HL-60/S4 treated with phorbol 12-myristate 13-acetate at 8.2 ng/mL for 4 days and 3 days (cell line): Measurements from ENCODE around the gene MYO5B.
"Not testable (repeated sequence)": the region's sequence is repeated elsewhere in the genome, so short reads cannot be mapped to it uniquely, and the experiment has no call there.

Source experiments
- in situ Hi-C: fragments of 300-500 bp; cut with MboI; formaldehyde crosslinking; loops from 2 replicates; pipeline ENCODE4 v1.15.0; 2022; ENCODE audit warnings: low sequenced_read_pairs

MYO5B gene

GRCh38 chr18:49813319-49814146 lies 381.4 kb downstream of the MYO5B start, which contains the start of gene ACAA2:
Gene ACAA2 (minus strand): TSS chr18:49813533. CDS start chr18:49813484, 49 bp downstream.
- in situ Hi-C loops, result no loop called here

DNA sequence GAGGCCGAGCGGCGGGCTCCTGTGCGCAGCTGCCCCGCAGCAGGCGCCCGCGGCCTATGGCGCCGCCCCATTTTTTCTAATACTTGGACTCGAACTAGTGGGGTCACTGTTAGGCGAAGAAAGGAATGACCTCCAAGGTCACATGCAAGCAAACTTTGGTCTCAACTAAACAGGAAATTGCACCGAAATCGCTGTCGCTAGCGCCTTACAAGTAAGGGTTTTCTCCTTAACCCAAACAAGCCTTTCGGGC lies 382.0 kb downstream of the MYO5B start:
- in situ Hi-C loops, result no loop called here

- in situ Hi-C loops, result no loop called here
Measured at GRCh38 chr18:49812286-49813068, 382.5 kb downstream of the MYO5B start.

DNA sequence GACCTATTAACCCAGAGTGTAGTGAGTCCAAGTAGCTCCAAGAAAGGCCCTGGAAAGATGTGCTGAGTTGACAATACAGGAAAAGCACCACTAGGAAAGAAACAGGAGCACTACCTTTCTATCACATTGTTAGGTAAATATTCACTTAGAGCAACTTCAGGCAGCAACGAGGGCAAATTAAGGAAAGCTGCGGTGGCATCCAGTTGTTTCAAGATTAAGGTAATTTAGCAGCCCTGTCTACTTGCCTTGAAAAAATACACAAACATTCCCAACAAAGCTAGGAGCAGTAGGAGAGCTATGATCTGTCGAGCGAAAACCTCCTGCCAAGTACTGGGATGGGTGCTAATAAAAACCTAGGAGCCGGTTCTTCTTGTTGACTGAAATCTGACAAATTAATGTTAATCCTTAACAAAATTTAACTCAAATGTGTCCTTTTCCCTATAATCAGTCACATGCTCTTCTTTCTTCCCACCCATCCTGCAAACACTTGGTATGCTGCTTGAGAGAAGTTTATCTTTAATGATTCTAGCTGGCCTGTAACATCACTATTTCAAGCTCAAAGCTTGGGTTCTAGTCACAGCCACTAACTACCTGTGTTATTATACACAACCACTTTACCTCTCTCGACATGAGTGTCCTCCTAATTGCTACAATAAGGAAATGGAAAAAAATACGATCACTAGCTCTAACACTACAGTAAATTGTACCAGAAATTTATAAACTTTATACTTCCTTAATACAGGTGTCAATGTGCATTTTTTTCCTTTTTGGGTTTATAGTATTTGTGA lies 383.6 kb downstream of the MYO5B start:
- in situ Hi-C loops, result no loop called here

GRCh38 chr18:49808553-49809191 lies 386.3 kb downstream of the MYO5B start:
- in situ Hi-C loops, result not testable (repeated sequence)

DNA sequence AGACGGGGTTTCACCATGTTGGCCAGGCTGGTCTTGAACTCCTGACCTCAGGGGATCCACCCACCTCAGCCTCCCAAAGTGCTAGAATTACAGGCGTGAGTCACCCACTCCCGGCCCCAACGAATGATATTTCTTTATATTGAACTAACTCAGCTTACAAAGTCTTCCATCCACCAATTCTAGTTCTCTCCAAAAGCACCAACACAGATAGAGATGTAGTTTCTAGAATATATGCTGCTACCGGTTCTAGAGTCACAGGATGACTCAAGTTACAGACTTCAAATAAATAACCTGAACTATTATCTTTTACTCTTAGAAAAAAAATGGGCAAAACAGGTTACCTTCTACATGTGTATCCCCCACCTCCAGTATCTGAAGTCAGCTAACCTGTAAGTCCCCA lies 390.9 kb downstream of the MYO5B start:
- in situ Hi-C loops, result no loop called here

DNA sequence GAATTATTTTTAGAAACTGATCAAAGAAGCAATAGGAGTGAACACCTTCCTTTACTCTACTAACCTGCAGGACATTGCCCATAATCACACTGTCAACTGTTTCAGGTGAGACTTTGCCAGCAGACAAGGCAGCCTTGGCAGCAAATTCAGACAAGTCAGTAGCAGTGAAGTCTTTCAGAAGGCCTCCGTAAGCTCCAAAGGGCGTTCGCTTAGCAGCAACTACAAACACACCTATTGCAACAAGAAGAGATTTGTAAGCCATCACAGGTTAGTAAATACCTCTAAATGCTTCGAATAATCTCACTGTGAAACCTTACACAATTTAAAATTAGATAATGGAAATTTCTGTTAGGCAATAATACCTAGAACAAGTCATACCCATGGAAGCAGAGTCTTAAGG lies 392.3 kb downstream of the MYO5B start:
- in situ Hi-C loops, result no loop called here

DNA sequence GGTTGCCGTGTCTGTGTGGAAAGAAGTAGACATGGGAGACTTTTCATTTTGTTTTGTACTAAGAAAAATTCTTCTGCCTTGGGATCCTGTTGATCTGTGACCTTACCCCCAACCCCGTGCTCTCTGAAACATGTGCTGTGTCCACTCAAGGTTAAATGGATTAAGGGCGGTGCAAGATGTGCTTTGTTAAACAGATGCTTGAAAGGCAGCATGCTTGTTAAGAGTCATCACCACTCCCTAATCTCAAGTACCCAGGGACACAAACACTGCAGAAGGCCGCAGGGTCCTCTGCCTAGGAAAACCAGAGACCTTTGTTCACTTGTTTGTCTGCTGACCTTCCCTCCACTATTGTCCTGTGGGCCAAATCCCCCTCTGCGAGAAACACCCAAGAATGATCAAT lies 394.5 kb downstream of the MYO5B start:
- in situ Hi-C loops, result not testable (repeated sequence)

GRCh38 chr18:49799806-49800205 lies 395.1 kb downstream of the MYO5B start:
- in situ Hi-C loops, result not testable (repeated sequence)

GRCh38 chr18:49798001-49798400 lies 396.9 kb downstream of the MYO5B start:
- in situ Hi-C loops, result no loop called here

DNA sequence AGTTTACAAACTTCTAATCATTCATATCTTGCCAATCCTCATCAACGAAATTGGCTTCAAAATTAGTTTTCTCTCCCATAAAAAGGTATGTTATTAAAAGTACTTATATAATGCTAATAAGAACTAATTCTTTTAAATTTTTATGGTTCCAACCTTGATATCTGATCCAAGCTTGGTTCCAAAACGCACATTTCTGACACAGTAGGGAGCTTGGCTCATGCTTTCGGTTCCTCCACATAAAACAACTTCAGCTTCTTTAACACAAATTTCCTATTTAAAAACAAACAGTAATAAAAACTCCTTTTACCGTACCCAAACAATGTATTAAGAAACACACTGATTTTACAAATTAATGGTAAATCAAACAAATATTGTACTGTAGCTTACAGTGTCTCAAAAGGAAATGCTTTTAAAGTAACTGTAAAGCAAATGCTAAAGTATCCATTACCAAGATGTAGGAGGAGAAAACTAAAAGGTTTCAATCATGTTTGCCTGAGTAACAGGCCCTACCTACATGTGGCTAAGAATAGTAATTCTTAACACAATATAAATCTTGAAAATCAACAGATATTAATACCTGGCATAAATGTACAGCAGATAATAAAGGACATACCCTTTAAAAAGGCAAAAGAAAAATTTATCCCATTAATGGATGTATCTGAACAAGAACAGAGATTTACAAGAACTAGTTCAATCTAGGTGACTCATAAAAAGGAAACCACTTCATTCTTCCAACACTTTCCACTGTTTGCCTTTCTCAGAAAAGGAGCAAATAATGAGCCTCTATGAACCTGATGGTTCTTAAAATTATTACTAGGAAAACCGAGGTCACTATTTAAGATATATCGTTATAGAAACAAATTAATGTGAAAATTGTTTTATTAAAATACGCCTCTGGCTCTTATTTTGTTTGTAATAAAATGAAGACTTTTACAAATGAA lies 399.1 kb downstream of the MYO5B start:
- in situ Hi-C loops, result no loop called here

- in situ Hi-C loops, result no loop called here
Measured at GRCh38 chr18:49794743-49795142, 400.2 kb downstream of the MYO5B start.

DNA sequence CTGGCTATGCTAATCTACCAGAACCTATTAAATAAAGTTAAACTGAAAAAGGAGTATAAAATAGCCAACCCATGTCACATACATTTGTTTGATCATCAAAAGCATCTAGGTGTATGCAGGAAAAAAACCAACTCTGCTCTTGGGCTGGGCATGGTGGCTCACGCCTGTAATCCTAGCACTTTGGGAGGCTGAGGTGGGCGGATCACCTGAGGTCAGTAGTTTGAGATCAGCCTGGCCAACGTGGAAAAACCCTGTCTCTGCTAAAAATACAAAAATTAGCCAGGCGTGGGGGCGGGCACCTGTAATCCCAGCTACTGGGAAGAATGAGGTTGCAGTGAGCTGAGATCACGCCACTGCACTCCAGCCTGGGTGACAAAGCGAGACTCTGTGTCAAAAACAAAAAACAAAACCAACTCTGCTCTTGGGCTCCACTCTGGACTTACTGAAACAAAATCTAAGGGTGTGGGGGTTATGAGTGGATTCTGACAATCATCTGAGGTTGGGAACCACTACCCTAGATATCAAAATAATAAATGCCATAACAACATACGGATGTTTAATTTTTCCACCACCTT lies 405.3 kb downstream of the MYO5B start:
- in situ Hi-C loops, result not testable (repeated sequence)

DNA sequence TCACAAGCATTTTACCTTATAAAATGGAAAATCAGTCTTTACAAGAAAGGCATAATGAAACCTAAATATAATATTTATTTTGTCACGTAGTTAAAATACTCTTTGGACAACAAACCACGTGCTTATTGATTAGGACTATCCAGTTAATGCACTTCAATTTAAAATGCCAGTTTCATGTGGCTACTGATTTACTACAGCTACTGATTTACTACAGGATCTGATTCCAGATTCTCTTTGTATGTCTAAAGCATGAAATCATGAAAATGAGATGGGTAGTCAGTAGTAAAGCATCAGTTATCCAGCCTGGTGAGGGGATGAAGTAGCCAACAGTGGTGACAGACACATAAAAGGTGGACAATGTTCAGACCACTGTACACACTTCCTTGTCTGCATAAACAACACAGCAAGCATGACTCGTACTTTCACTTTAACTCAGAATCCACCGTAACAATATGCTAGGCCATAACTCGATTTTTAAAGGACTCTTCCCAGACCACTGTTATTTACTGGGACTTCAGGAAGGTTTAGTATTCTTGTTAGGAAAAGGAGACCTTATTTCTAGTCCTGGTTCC lies 406.5 kb downstream of the MYO5B start:
- in situ Hi-C loops, result no loop called here

GRCh38 chr18:49786019-49786720 lies 408.8 kb downstream of the MYO5B start:
- in situ Hi-C loops, result no loop called here

GRCh38 chr18:49784427-49785185 lies 410.3 kb downstream of the MYO5B start:
- in situ Hi-C loops, result no loop called here

GRCh38 chr18:49783631-49784030 lies 411.3 kb downstream of the MYO5B start:
- in situ Hi-C loops, result not testable (repeated sequence)
